Transverse colon (tissue), 3 donors: ENCODE results near the gene MAMSTR.

Experiments
- EP300 ChIP-seq: sonication (generic); formaldehyde crosslinking; IDR thresholded peaks from one replicate; pipeline ENCODE4 v1.6.1; 2017; ENCODE audit warnings: antibody characterized with exemption, low read depth
- POLR2A ChIP-seq: fragments of 450-650 bp; IDR thresholded peaks from one replicate; pipeline ENCODE4 v1.6.1; 2016; ENCODE audit warnings: antibody characterized with exemption, mild to moderate bottlenecking, moderate library complexity
- TF ChIP-seq, protein P1 (sequence below), 5 experiments: fragments of 200-600 bp in 3 of 5; fragments of 450-650 bp in 2 of 5; sonication (generic) in 3 of 5; IDR thresholded peaks; 1 replicate in 2 of 5; 2 replicates in 3 of 5; pipeline ENCODE4 v1.5.1; 2016 to 2017; ENCODE audit warnings: antibody characterized with exemption in 5 of 5, inconsistent platforms in 3 of 5, mild to moderate bottlenecking in 2 of 5, moderate library complexity in 1 of 5

DNA sequence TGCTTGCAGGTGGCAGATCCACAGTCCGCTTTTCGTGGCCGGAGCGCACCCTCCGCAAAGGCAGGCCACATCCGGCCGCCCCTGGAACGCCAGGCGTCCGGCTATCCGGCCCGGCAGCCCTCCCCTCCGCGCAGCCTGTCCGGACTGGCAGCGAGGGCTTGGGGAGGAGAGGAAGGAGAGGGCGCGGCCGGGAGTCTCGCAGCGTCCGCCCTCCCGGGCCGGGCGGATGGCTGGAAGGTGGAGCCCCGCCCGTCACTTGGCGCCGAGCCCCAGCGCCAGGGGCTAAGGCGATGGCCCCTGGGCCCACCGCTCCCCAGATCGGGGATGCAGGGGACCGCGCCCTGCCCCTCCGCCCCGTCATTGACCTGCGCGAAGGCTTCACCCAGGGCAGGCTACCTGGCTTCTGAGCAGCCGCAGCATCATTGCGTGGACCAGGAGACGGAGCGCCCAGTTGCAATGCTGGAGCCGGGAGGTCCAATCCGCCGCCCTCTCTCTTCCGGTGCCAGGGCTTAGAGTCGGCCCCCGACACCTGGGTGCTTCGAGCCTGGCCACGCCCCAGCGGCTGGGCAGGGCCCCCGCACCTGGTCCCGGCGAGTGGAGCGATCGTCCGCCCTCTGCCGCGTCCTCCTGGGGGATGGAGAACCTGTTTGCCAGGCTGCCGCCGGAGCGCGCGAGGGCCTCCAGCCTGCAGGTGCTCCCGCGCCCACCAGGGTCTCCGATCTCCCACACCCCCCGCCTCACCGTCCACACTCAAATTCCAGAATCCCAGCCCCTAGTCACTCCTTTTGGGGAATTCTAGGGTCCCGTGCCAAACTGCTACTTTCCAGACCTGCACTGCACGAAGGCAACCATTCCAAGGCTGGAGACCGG lies 33.2 kb upstream of the MAMSTR start, which contains the start of gene FUT1:
- no peak for TF ChIP-seq POLR2A
- TF ChIP-seq EP300: no peak
- TF ChIP-seq, protein P1, sequence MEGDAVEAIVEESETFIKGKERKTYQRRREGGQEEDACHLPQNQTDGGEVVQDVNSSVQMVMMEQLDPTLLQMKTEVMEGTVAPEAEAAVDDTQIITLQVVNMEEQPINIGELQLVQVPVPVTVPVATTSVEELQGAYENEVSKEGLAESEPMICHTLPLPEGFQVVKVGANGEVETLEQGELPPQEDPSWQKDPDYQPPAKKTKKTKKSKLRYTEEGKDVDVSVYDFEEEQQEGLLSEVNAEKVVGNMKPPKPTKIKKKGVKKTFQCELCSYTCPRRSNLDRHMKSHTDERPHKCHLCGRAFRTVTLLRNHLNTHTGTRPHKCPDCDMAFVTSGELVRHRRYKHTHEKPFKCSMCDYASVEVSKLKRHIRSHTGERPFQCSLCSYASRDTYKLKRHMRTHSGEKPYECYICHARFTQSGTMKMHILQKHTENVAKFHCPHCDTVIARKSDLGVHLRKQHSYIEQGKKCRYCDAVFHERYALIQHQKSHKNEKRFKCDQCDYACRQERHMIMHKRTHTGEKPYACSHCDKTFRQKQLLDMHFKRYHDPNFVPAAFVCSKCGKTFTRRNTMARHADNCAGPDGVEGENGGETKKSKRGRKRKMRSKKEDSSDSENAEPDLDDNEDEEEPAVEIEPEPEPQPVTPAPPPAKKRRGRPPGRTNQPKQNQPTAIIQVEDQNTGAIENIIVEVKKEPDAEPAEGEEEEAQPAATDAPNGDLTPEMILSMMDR (IDR thresholded peaks at IDR 0.05): peak in 1 of 5 experiments; percentile 31
